Endothelial cell of umbilical vein (primary cell): ENCODE results near the gene SPTB. TPM values are rescaled to one million over a fixed set of nuclear protein-coding genes. Genes with fewer than 3 reads are reported as not detected.

Experiments
- BruUV-seq: library from RNA; stranded (reverse); fragments of 400-500 nt; replicated peaks from 2 replicates; lab custom pipeline; 2021; lab: Mats Ljungman, UMichigan
- CTCF ChIA-PET: fragments of 300-600, 350-600 bp; sonication (Branson Sonifier 250); formaldehyde crosslinking; loops from one replicate; lab custom pipeline; 2021; ENCODE audit warnings: antibody characterized with exemption, inconsistent platforms; lab: Charles Lee
- POLR2A ChIA-PET: fragments of 300-600, 350-600 bp; sonication (Branson Sonifier 250); formaldehyde crosslinking; loops from one replicate; lab custom pipeline; 2021; ENCODE audit warnings: antibody characterized with exemption, inconsistent platforms; lab: Charles Lee
- DNase-seq: peaks from one replicate; pipeline ENCODE4 v3.0.0-alpha.2; 2011; ENCODE audit warnings: low read depth, low spot score
- FAIRE-seq: peaks from 2 replicates; lab custom pipeline; 2011; peaks lifted over from hg19 to GRCh38; lab: Jason Lieb, UNC
- H2AFZ ChIP-seq: 2 replicates; pipeline ENCODE4 v1.6.0; 2012; ENCODE audit warnings: low read depth, low read length, control low read depth, inconsistent platforms
- H3K27ac ChIP-seq: 2 replicates; pipeline ENCODE4 v1.5.1; 2011; ENCODE audit warnings: low read depth, mild to moderate bottlenecking, control low read depth, low read length, moderate library complexity; ENCODE audit not compliant: insufficient read depth
- H3K27me3 ChIP-seq, 2 experiments: 2 replicates each; pipeline versions ENCODE4 v1.6.0 to v1.6.1; 2011; ENCODE audit warnings: low read length in 2 of 2, mixed read lengths in 1 of 2; ENCODE audit not compliant: control insufficient read depth in 2 of 2, insufficient read depth in 2 of 2
- H3K36me3 ChIP-seq, 2 experiments: 2 replicates in 1 of 2; 3 replicates in 1 of 2; pipeline ENCODE4 v1.5.1; 2011; ENCODE audit warnings: low read length in 2 of 2, mild to moderate bottlenecking in 1 of 2, moderate library complexity in 1 of 2; ENCODE audit not compliant: control insufficient read depth in 2 of 2, insufficient read depth in 2 of 2; ENCODE audit errors: extremely low read depth in 1 of 2
- H3K4me1 ChIP-seq: 3 replicates; pipeline ENCODE4 v1.5.1; 2011; ENCODE audit warnings: mild to moderate bottlenecking, low read length; ENCODE audit not compliant: control insufficient read depth, insufficient read depth; ENCODE audit errors: extremely low read depth
- H3K4me2 ChIP-seq: 2 replicates; pipeline ENCODE4 v1.6.1; 2011; ENCODE audit warnings: low read length, control low read depth, mixed read lengths; ENCODE audit not compliant: insufficient read depth
- H3K4me3 ChIP-seq, 3 experiments: fragments of 200-600 bp in 1 of 3; sonication (generic), shearing (Covaris generic) in 1 of 3; replicated peaks in 1 of 3; 2 replicates each; pipeline ENCODE4 v1.5.1; 2011 to 2016; ENCODE audit warnings: control low read depth in 3 of 3, low read length in 3 of 3, mild to moderate bottlenecking in 2 of 3, inconsistent platforms in 1 of 3, low read depth in 1 of 3, moderate library complexity in 1 of 3; ENCODE audit not compliant: insufficient read depth in 1 of 3
- H3K79me2 ChIP-seq: 2 replicates; pipeline ENCODE4 v1.6.0; 2012; ENCODE audit warnings: low read length, inconsistent platforms; ENCODE audit not compliant: control insufficient read depth, insufficient read depth
- H3K9ac ChIP-seq: replicated peaks from 2 replicates; pipeline ENCODE3; 2011; ENCODE audit warnings: low read length, control low read depth; ENCODE audit not compliant: insufficient read depth; ENCODE audit errors: extremely low read depth
- H3K9me1 ChIP-seq: replicated peaks from 3 replicates; pipeline ENCODE4 v1.6.0; 2011; ENCODE audit warnings: mild to moderate bottlenecking, low read length; ENCODE audit not compliant: control insufficient read depth, insufficient read depth; ENCODE audit errors: extremely low read depth
- H3K9me3 ChIP-seq: replicated peaks from 2 replicates; pipeline ENCODE4 v1.5.1; 2012; ENCODE audit warnings: low read length, inconsistent platforms; ENCODE audit not compliant: control insufficient read depth, insufficient read depth
- H4K20me1 ChIP-seq: replicated peaks from 2 replicates; pipeline ENCODE3; 2011; ENCODE audit warnings: mild to moderate bottlenecking, low read length; ENCODE audit not compliant: control insufficient read depth, insufficient read depth; ENCODE audit errors: extremely low read depth
- CTCF ChIP-seq, 2 donors: IDR thresholded peaks; 1 replicate in 1 of 2; 2 replicates in 1 of 2; pipeline ENCODE4 v1.5.1; 2011; ENCODE audit warnings: low read length in 2 of 2, mild to moderate bottlenecking in 2 of 2, moderate library complexity in 2 of 2, control low read depth in 1 of 2, inconsistent platforms in 1 of 2, low read depth in 1 of 2; ENCODE audit not compliant: insufficient read depth in 1 of 2; ENCODE audit errors: extremely low read depth in 1 of 2
- EZH2 ChIP-seq: IDR thresholded peaks from 2 replicates; pipeline ENCODE4 v1.6.1; 2012; ENCODE audit warnings: borderline replicate concordance, low read depth, mild to moderate bottlenecking, moderate library complexity, low read length, inconsistent platforms; ENCODE audit not compliant: severe bottlenecking
- FOS ChIP-seq: IDR thresholded peaks from 2 replicates; pipeline ENCODE4 v1.6.1; 2011; ENCODE audit warnings: mild to moderate bottlenecking, low read length, moderate library complexity, borderline replicate concordance; ENCODE audit not compliant: insufficient read depth
- MAX ChIP-seq: IDR thresholded peaks from 2 replicates; pipeline ENCODE4 v1.6.1; 2011; ENCODE audit not compliant: insufficient read depth, insufficient read length
- POLR2A ChIP-seq: IDR thresholded peaks from 2 replicates; pipeline ENCODE4 v1.6.1; 2012; ENCODE audit warnings: low read depth, mild to moderate bottlenecking, control low read depth, low read length
- POLR2AphosphoS5 ChIP-seq: IDR thresholded peaks from 2 replicates; pipeline ENCODE4 v1.6.1; 2012; ENCODE audit warnings: low read depth, mild to moderate bottlenecking, control low read depth, low read length, moderate library complexity; ENCODE audit not compliant: insufficient read depth
- dilution Hi-C: fragments of 300-500 bp; cut with MboI; formaldehyde crosslinking; loops from one replicate; pipeline ENCODE4 v1.15.0; 2019; ENCODE audit warnings: low sequenced_read_pairs; ENCODE audit not compliant: extremely low pct_ligation_motif_present
- intact Hi-C: fragments of 100-400 bp; cut with micrococcal nuclease; formaldehyde crosslinking; loops from one replicate; pipeline ENCODE4 v1.10.0; 2022
- polyA plus RNA-seq, 4 experiments: library from polyadenylated mRNA; depleted of rRNA in 3 of 4; stranded (reverse) in 3 of 4; unstranded in 1 of 4; fragments of >200 nt; gene quantifications; 2 replicates each; pipeline versions ENCODE4 v1.2.1 to v1.2.3, GENCODE V29; 2011 to 2012; ENCODE audit warnings: missing spikeins in 1 of 4
- total RNA-seq: library from RNA; stranded (reverse); gene quantifications from 2 replicates; pipeline ENCODE4 v1.2.3, GENCODE V29; 2021

Gene SPTB
- total and polyA plus RNA-seq, 2 donors (not counting 3 experiments of a cell fraction or from before 2014, with no cell fraction given) = 0.03 to 0.07 TPM

- no peaks in the 10 kb centered on the region for H3K79me2 ChIP-seq
- H4K20me1 ChIP-seq = no peaks in the 10 kb centered on the region
- H3K9me1 ChIP-seq = no peaks in the 10 kb centered on the region
- H3K4me1 ChIP-seq = no peaks in the 10 kb centered on the region
- H3K27ac ChIP-seq = no peak overlapping the region
- peaks cover 15 to 20% of the 10 kb centered on the region in 2 experiments for H3K27me3 ChIP-seq
- no peak overlapping the region for H2AFZ ChIP-seq
- BruUV-seq = no TSS peak
- no peak overlapping the region for H3K4me3 ChIP-seq
- intact Hi-C loops (no loop called here), dilution Hi-C loops (no loop called here)
- TF ChIP-seq MAX = no peak
- TF ChIP-seq CTCF (IDR thresholded peaks at IDR 0.05; ENCODE audit: extremely low read depth in 1 of 2, insufficient read depth in 1 of 2, low read depth in 1 of 2, low read length in 2 of 2) = no peak
- TF ChIP-seq POLR2A = no peak
- TF ChIP-seq EZH2 = no peak
- TF ChIP-seq POLR2AphosphoS5 = no peak
- TF ChIP-seq FOS = no peak
- H3K9ac ChIP-seq = no peak overlapping the region
- no peak overlapping the region for H3K4me2 ChIP-seq
- FAIRE-seq (no peak), DNase-seq (no peak)
- H3K9me3 ChIP-seq = no peaks in the 10 kb centered on the region
- POLR2A ChIA-PET = no interaction called here
- CTCF ChIA-PET = interaction anchor here (0.8 kb wide), 1 partner anchor 36 kb away, joined by 4 read pairs; no protein-coding TSS in a partner anchor
- H3K36me3 ChIP-seq = no peaks in the 10 kb centered on the region
Measured at GRCh38 chr14:64856529-64857445, 22.9 kb downstream of the SPTB start.
